DLD1 (cell line): Measurements from ENCODE around the gene SLCO2A1.

Experiments used
- in situ Hi-C: cut with HindIII; loops from 2 replicates; pipeline ENCODE4 v1.10.0; 2017; ENCODE audit warnings: low sequenced_read_pairs

Gene SLCO2A1

GRCh38 chr3:133915685-133916658, 113.8 kb downstream of the SLCO2A1 start:
- in situ Hi-C loops = no loop called here

DNA sequence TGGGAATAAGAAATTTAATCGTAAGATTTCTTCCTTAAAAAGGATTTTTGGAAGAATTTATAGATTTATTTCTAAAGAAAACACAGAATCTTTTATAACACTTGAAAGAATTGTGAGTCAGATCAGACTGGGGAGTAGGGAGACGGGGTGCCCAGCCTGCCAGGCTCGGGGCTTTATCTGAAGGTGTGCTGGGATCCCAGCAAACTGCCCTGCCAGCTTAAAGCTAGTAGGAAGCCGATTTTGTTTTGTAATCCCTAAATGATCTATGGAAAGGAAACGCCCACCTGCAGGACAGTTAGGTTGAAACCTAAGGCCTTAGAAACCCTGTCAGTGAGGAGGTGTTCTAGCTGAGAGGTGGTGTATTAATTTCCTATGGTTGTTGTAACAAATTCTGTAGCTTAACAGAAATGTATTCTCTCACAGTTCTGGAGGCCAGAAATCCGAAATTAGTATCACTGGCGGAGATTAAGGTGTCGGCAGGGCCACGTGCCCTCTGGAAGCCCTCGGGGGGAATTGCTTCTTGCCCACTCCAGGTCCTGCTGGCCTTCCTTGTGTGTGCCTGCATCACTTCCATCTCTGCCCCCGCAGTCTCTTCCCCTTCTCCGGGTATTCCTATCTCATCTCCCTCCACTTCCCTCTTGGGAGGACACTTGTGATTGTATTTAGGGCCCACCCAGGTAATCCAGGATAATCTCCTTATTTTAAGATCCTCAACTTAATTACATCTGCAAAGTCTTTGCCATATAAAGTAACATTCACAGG, 114.7 kb downstream of the SLCO2A1 start:
- in situ Hi-C loops = no loop called here

GRCh38 chr3:133910422-133910821, 119.3 kb downstream of the SLCO2A1 start:
- in situ Hi-C loops = no loop called here

- in situ Hi-C loops = no loop called here
Observed at GRCh38 chr3:133905376-133905775, 124.3 kb downstream of the SLCO2A1 start.

DNA sequence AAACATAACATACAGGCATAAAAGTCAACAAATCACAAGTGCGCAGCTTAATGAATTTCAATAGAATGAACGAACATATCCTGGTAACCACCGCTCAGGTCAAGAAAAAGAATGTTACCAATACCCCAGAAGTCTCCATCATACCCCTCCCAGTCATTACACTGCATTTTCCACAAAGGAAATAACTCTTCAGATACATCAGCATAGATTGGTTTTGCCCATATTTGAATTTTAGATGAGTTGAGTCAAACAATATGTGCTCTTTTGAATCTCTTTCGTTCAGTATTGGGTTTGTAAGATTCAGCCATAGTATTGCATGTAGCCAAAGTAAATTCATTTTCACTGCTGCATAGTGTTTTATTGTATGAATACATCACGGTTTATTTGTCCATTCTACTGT, 127.9 kb downstream of the SLCO2A1 start:
- in situ Hi-C loops = no loop called here

- in situ Hi-C loops = no loop called here
Observed at GRCh38 chr3:133901083-133901482, 128.6 kb downstream of the SLCO2A1 start.

DNA sequence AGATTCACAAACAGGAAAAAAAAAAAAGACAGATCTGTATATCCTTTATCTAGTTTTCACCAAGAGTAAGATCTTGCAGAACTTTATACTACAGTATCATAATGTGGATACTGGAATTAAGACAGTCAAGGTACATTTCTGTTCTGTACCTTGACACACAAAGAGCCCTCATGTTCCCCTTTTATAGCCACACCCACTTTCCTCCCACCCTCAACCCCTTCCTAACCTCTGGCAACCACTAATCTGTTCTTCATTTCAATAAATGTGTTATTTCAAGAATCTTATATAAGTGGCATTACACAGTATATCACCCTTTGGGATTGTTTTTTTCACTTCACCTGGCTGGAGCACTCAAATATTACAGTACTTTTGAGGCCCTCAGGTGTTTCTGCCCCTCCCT, 130.4 kb downstream of the SLCO2A1 start:
- in situ Hi-C loops = no loop called here

GRCh38 chr3:133897547-133897946, 132.2 kb downstream of the SLCO2A1 start:
- in situ Hi-C loops = no loop called here

DNA sequence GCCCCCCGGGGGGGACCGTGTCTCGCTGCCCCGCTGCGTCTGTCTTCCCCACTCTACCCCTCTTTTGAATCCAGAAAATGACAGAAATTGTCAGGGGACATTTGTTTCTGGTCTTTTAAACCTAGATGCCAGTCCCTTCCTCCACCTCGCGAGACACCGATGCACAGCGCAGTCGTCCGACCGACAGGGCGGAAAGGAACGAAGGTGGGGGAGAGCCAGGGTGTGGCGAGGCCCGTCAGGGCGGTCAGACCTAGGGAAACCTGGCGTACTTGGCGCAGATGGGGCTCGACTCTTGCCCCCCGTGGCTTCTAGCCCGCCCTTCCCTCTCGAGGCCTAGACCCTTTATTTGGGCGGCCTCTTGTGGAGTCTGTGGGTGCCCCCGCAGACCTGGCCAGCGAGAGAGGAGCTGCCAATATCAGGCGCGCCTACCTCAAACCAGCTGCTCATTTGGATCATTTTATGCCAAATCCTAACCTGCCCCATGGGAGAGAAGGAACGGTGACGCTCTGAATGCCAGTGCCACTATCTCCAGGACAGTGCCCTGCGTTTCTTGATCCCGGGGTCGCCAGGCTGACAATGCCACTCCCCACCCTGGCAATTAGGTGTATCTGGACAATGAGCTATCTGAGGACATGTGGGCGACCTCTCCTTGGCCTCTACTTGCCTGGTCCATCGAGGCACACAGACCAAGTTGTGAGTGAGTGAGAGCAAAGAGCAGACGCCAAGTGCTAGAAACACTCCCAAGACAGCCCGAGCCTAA, 133.5 kb downstream of the SLCO2A1 start:
- in situ Hi-C loops = no loop called here

- in situ Hi-C loops = no loop called here
Observed at GRCh38 chr3:133895208-133896001, 134.3 kb downstream of the SLCO2A1 start, which contains the start of gene RAB6B. RAB6B (minus strand) TSS chr3:133895882; CDS start chr3:133895466, 416 bp downstream.

- in situ Hi-C loops = no loop called here
Observed at GRCh38 chr3:133894353-133895207, 135.1 kb downstream of the SLCO2A1 start.

DNA sequence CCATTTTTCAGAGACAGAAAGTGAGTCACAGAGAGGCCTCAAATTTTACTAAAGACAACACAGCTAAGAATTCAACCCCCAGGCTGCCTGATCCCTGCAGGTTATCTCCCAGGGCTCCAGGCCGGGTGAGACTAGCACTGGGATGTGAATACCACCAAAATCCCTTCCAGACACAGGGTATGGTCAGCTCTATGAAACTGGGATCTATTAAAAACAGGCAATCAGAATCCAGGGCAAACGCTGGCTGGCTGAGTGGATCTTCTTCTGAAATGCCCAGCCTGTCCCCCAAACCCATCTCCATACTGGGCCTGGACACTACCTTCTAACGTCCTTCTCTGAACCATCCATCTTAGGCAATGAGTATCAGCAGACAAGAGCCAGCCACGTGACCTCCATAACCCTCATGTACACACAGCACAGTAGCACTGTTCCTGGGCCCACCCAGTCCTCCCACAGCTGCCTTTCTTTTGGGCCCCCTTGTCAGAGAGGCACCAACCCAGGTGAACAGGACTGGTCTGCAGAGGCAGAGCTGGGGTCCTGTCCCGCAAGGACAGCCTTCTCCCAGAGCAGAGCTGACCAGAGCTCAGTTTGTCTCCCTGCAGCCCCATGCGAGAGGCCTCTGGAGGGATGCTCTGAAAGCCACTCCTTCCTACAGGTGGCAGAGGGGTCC, 135.9 kb downstream of the SLCO2A1 start:
- in situ Hi-C loops = no loop called here

DNA sequence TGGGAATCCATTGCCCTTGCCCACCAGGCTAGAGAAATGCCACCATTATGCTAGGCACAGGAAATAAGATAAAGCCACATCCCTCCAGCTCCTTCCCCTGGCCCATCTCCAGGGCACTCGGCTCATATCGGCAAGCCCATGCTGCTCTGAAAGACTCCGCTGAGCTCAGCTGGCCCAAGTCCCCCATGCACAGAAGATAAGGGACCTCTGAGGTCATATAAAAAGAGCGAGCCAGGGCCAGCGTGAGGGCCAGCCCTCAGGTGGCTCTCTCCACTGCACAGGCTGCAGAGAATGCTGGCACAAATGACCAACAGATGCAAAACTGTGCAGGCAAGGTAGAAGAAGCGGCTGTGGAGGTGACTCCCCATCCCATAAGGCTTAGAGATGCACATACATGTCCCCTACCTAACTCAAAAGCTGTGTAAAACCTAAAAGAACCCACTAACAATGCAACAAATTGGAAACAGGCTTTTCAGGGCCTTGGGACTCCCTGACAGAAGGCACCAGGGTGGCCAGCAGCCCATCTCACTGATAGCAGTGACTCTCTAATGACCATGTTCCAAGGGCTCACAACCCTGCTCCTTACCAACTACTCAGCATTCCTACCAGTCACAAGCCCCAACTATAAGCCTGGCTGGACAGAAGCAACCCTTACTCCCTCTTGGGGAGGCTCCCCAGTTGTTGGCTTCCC, 137.0 kb downstream of the SLCO2A1 start:
- in situ Hi-C loops = no loop called here

DNA sequence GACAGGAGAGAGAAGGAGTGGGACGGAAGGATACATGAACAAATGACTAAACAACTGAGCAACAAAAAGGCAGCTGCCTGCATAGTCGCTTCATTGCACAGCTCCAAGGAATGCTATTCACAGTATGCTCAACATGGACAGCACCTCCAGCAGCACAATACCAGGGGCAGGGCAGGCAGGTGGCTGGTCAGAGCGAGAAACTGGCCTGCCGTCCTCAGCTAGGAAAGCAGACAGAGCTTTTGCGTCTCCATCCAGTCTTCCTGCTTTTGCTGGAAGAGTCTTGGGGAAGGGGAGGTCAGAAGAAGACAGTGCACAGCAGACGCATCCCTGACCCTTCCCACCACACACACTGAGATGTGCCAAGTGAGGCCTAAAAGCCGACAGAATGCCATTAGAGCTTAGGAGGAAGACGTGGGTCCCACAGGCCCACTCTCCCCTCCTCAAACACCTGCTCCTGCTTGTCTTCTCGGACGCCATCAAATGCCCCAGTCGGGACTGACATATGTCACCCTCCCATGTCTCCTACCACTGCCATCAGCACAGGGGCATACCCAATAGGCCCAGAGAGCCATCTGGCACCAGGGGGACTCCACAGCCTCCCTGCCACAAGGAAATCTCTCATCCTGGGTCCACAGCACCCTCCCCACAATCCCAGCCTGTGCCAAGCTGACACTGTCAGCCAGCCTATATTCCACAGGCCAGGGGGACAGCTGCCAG, 137.9 kb downstream of the SLCO2A1 start:
- in situ Hi-C loops = no loop called here

DNA sequence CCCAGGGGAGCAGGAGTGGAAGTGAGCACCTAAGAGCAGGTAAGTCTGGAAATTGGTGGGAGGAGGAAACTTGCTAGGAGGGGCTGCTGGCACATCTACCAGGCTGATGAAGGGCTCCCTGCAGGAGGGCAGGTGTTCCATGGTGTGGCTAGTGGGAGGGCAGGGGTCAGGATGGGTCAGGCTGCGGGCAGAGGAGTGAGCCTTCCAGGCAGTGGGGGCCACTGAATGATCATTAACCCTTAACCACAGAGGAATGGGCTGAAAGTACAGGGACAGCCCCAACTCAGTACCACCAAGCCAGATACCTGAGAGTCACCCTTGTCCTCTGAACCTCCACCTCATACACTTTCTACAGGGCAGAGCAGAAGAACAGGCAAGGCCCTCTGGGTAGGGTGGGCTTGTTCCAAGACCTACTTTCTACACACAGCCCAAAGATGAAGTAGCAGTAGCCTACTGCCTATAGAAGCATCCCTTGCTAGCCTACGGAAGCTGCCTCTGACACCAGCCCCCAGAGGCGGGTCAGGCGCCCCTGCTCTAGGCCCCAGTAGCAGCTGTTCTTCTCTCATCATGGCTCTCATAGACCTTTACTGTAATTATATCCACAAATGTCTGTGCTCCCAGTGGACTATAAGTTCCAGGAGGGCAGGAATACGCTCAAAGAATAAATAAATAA, 138.6 kb downstream of the SLCO2A1 start:
- in situ Hi-C loops = no loop called here

DNA sequence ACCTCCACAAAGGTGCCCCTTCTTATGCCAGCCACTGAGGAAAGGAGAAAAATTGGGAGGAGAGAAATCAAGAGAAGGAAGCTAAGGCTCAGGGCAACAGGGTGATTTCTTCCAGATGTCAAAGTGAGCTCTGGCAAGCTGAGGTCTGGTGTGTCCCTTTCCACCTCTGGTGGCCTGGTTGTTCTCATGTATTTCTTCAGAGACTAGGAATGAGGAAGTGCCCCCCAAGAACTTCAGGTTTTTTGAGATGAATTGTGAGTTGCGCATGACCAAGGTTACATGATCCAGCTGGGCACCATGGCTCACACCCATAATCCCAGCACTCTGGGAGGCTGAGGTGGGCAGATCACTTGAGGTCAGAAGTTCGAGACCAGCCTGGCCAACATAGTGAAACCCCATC, 139.7 kb downstream of the SLCO2A1 start:
- in situ Hi-C loops = no loop called here

GRCh38 chr3:133888726-133889340, 140.9 kb downstream of the SLCO2A1 start:
- in situ Hi-C loops = no loop called here
